C4-2B (cell line): ENCODE data around the gene ZDHHC22.

Experiments used
- ZFX ChIP-seq: fragments of 450-650 bp; IDR thresholded peaks from 2 replicates; pipeline ENCODE4 v1.6.1; 2017
- TF ChIP-seq, protein P1 (sequence below): fragments of 450-650 bp; conservative IDR thresholded peaks from 2 replicates; pipeline ENCODE4 v1.5.1; 2017; ENCODE audit warnings: mild to moderate bottlenecking

DNA sequence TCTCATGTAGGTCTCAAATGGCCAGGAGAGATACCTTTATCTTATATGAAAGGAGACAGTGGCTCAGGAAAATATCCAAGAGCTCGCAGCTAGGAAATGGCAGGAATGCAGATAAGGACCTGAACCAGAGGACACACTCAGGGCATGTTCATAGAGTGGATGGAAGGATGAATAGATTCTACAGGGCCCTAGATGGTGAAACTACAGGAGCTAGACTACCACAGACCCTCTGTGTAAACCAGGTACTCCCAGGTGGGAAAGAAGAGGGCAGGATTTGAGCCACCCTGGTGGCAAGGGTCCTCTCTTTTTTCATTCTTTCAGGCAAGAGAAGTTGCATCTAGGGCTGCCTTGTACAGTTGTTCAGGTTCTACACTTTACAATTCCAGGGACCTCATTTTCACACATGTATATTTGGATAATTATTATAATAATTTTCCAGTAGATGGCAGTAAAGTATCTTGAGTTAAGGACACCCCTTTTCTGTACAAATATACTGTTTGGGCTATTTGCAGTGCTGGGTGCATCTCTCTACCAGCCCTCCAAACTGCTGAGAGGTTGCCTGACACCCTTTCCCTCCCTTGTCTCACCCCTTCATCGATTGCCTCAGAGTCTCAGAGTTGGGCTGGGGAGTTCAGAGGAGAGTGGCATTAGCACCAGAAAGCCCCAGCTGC is 10.5 kb upstream of the ZDHHC22 start:
- TF ChIP-seq, protein P1, sequence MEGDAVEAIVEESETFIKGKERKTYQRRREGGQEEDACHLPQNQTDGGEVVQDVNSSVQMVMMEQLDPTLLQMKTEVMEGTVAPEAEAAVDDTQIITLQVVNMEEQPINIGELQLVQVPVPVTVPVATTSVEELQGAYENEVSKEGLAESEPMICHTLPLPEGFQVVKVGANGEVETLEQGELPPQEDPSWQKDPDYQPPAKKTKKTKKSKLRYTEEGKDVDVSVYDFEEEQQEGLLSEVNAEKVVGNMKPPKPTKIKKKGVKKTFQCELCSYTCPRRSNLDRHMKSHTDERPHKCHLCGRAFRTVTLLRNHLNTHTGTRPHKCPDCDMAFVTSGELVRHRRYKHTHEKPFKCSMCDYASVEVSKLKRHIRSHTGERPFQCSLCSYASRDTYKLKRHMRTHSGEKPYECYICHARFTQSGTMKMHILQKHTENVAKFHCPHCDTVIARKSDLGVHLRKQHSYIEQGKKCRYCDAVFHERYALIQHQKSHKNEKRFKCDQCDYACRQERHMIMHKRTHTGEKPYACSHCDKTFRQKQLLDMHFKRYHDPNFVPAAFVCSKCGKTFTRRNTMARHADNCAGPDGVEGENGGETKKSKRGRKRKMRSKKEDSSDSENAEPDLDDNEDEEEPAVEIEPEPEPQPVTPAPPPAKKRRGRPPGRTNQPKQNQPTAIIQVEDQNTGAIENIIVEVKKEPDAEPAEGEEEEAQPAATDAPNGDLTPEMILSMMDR: peak; percentile 19; the same call in 1 of the 2 replicates
- no peak for TF ChIP-seq ZFX
